B cell (primary cell): ENCODE data around the gene ERVK3-1. TPM values are rescaled to one million over a fixed set of nuclear protein-coding genes. Genes with fewer than 3 reads are reported as not detected.

Source experiments
- ATAC-seq: fragments of 200-7000 bp; cut with Tn5 transposase; one replicate; pipeline ENCODE4 v1.10.0; 2021; ENCODE audit warnings: low read depth, mild to moderate bottlenecking, moderate number of reproducible peaks, moderate library complexity
- CTCF ChIA-PET: fragments of 350-600 bp; sonication (Branson Sonifier 250); formaldehyde crosslinking; loops from one replicate; lab custom pipeline; 2021; ENCODE audit warnings: antibody characterized with exemption, inconsistent platforms; lab: Charles Lee
- POLR2A ChIA-PET: fragments of 350-600 bp; sonication (Branson Sonifier 250); formaldehyde crosslinking; loops from one replicate; lab custom pipeline; 2021; ENCODE audit warnings: antibody characterized with exemption; lab: Charles Lee
- DNase-seq: peaks from one replicate; pipeline ENCODE4 v3.0.0; 2013
- H2AFZ ChIP-seq: 2 replicates; pipeline ENCODE4 v1.6.1; 2012; ENCODE audit warnings: mild to moderate bottlenecking, low read depth, low read length; ENCODE audit not compliant: insufficient read depth, poor library complexity, severe bottlenecking
- H3K27ac ChIP-seq, 2 donors: 1 replicate in 1 of 2; 2 replicates in 1 of 2; pipeline ENCODE4 v1.5.1; 2012 to 2013; ENCODE audit warnings: low read length in 2 of 2, mild to moderate bottlenecking in 2 of 2, moderate library complexity in 1 of 2
- H3K27me3 ChIP-seq, 4 experiments: fragments of 200-600 bp in 1 of 4; sonication (generic) in 1 of 4; replicated peaks in 1 of 4; 1 replicate in 2 of 4; 2 replicates in 2 of 4; pipeline versions ENCODE4 v1.6.1 to v1.7.0; 2013 to 2016; ENCODE audit warnings: low read length in 3 of 4, mild to moderate bottlenecking in 2 of 4, mixed read lengths in 1 of 4, moderate library complexity in 1 of 4; ENCODE audit not compliant: insufficient read depth in 4 of 4, control insufficient read depth in 3 of 4; ENCODE audit errors: control extremely low read depth in 1 of 4
- H3K36me3 ChIP-seq, 2 experiments: replicated peaks in 1 of 2; 1 replicate in 1 of 2; 2 replicates in 1 of 2; pipeline versions ENCODE4 v1.6.1 to v1.7.1; 2013; ENCODE audit warnings: low read length in 1 of 2; ENCODE audit not compliant: insufficient read depth in 2 of 2, control insufficient read depth in 1 of 2; ENCODE audit errors: control extremely low read depth in 1 of 2, extremely low read depth in 1 of 2
- H3K4me1 ChIP-seq, 2 donors: fragments of 200-600 bp in 1 of 2; sonication (generic) in 1 of 2; 1 replicate in 1 of 2; 2 replicates in 1 of 2; pipeline versions ENCODE4 v1.5.1 to v1.6.1; 2013 to 2017; ENCODE audit warnings: low read length in 2 of 2; ENCODE audit not compliant: control insufficient read depth in 2 of 2, insufficient read depth in 2 of 2
- H3K4me2 ChIP-seq: replicated peaks from 2 replicates; pipeline ENCODE3; 2012; ENCODE audit warnings: mild to moderate bottlenecking, low read depth, low read length; ENCODE audit not compliant: poor library complexity, severe bottlenecking
- H3K4me3 ChIP-seq, 5 experiments: fragments of 200-600 bp in 1 of 5; sonication (generic) in 1 of 5; 1 replicate in 3 of 5; 2 replicates in 2 of 5; pipeline versions ENCODE4 v1.5.1 to v1.7.0; 2011 to 2016; ENCODE audit warnings: low read length in 4 of 5, mild to moderate bottlenecking in 4 of 5, low read depth in 2 of 5, control low read depth in 1 of 5, moderate library complexity in 1 of 5; ENCODE audit not compliant: insufficient read depth in 1 of 5; ENCODE audit errors: control extremely low read depth in 1 of 5, extremely low read depth in 1 of 5
- H3K79me2 ChIP-seq: fragments of 200-600 bp; sonication (generic); one replicate; pipeline ENCODE4 v1.6.0; 2016; ENCODE audit warnings: low read length; ENCODE audit not compliant: control insufficient read depth, insufficient read depth
- H3K9ac ChIP-seq: fragments of 200-600 bp; sonication (generic); 2 replicates; pipeline ENCODE4 v1.6.1; 2017; ENCODE audit warnings: mild to moderate bottlenecking, low read length, moderate library complexity
- H3K9me3 ChIP-seq, 3 donors: one replicate each; pipeline versions ENCODE4 v1.6.1 to v1.7.1; 2013; ENCODE audit warnings: low read length in 2 of 3; ENCODE audit not compliant: control insufficient read depth in 2 of 3, insufficient read depth in 1 of 3; ENCODE audit errors: control extremely low read depth in 1 of 3
- H4K20me1 ChIP-seq: 2 replicates; pipeline ENCODE4 v1.6.0; 2012; ENCODE audit warnings: mild to moderate bottlenecking, low read length; ENCODE audit not compliant: insufficient read depth, control insufficient read depth, poor library complexity, severe bottlenecking
- H3K27ac Mint-ChIP-seq: one replicate; pipeline ENCODE4 v1.8.0; 2021; ENCODE audit warnings: mixed read lengths
- H3K27me3 Mint-ChIP-seq: one replicate; pipeline ENCODE4 v1.8.0; 2021; ENCODE audit warnings: mixed read lengths
- H3K4me1 Mint-ChIP-seq: one replicate; pipeline ENCODE4 v1.8.0; 2021; ENCODE audit warnings: mixed read lengths
- H3K4me3 Mint-ChIP-seq: one replicate; pipeline ENCODE4 v1.8.0; 2021; ENCODE audit warnings: mixed read lengths
- H3K9me3 Mint-ChIP-seq: one replicate; pipeline ENCODE4 v1.8.0; 2022; ENCODE audit warnings: mixed read lengths; ENCODE audit not compliant: insufficient read depth
- CTCF ChIP-seq: fragments of 200-600 bp; IDR thresholded peaks from one replicate; pipeline ENCODE4 v1.8.0; 2022; ENCODE audit warnings: antibody characterized with exemption, mild to moderate bottlenecking
- EZH2 ChIP-seq: IDR thresholded peaks from 2 replicates; pipeline ENCODE4 v1.6.1; 2012; ENCODE audit warnings: borderline replicate concordance, low read depth, mild to moderate bottlenecking, moderate library complexity, low read length; ENCODE audit not compliant: insufficient read depth, poor library complexity, severe bottlenecking
- WGBS: methylation state at CpG from one replicate; pipeline ENCODE4 v1.1.5; 2013; ENCODE audit warnings: missing lambda C conversion rate; ENCODE audit not compliant: insufficient coverage; 5-methylcytosine and 5-hydroxymethylcytosine counted together
- intact Hi-C: fragments of 100-400 bp; cut with micrococcal nuclease; formaldehyde crosslinking; loops from one replicate; pipeline ENCODE4 v1.10.0; 2022
- polyA plus RNA-seq: library from polyadenylated mRNA; depleted of rRNA; stranded (reverse); fragments of >200 nt; gene quantifications from 2 replicates; pipeline ENCODE4 v1.2.3, GENCODE V29; 2012
- total RNA-seq, 2 donors: library from RNA; stranded (reverse); fragments of 120-200 nt in 1 of 2; gene quantifications; 1 replicate in 1 of 2; 2 replicates in 1 of 2; pipeline versions ENCODE4 v1.2.3 to v1.2.4, GENCODE V29; 2013 to 2022

The ERVK3-1 gene
- total and polyA plus RNA-seq, 2 donors (not counting 1 experiment from before 2014, with no cell fraction given) = 79.0 to 80.7 TPM

DNA sequence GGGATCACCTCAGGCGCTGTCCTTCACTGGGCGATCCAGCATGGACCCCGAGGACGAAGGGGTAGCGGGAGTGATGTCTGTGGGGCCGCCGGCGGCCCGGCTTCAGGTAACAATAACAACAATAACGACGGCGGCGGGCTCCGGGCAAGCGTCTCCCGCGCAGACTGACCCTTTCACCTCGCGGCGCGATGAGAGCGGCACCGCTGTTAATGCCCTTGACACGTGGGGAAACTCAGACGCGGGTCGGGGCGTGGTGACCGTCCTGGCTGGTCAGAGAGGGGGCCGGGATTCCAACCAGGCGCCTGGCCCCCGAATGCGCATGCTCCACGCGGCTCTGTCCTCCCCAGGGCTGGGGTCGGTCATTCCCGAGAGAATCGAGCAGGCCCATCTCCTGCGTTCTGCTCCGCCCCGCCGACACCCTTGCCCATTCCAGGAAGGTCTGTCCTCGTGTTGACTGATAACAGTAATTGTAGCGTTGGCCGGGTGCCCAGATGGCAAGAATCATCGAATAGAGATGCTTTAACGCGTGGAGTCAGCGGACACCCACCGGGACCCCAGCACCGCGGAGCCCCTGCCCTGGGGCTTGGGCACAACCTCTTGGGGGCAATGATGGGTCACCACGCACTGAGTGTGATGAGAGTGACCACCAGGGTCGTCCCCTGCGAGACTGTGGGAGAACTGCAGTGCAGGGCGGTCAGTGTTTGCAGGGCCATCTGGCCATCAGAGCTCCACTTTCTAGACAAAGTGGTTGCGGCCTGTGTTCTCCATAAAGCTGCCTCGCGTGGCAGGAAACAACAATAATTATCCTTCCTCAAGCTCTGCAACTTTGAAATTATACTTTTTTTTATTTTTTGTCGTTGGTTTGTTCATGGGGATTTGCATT lies 25.9 kb upstream of the ERVK3-1 start:
- H3K79me2 ChIP-seq = peaks cover 40% of the 10 kb centered on the region
- peak overlapping the region; percentile 100 for H2AFZ ChIP-seq
- H3K27me3 Mint-ChIP-seq = no peaks in the 10 kb centered on the region
- H3K27ac Mint-ChIP-seq = peak overlapping the region; percentile 93
- H3K4me1 Mint-ChIP-seq = peaks cover 38% of the 10 kb centered on the region
- H3K27ac ChIP-seq = peak overlapping the region; percentile 73 to 86
- intact Hi-C loops = no loop called here
- WGBS = 3% methylated on average over 56 of the region's 60 CpGs
- H3K4me1 ChIP-seq = peaks cover 13 to 19% of the 10 kb centered on the region in 2 donors
- peaks cover 0 to 20% (median 2%) of the 10 kb centered on the region in 3 donors for H3K9me3 ChIP-seq
- DNase-seq (no peak), ATAC-seq (no peak)
- no peaks in the 10 kb centered on the region for H3K9me3 Mint-ChIP-seq
- peak overlapping the region; percentile 99 for H3K9ac ChIP-seq
- peaks cover 1 to 2% of the 10 kb centered on the region in 2 experiments for H3K36me3 ChIP-seq
- ChIA-PET POLR2A (interaction anchor here (0.5 to 1.5 kb wide), 11 partner anchors 8 to 552 kb away, joined by 3 to 9 read pairs (median 3); partner anchors contain the start of genes CHMP2A, ERVK3-1, ZNF274 and ZNF497), CTCF (interaction anchor here (0.7 kb wide), 2 partner anchors 47 to 155 kb away, joined by 3 read pairs; partner anchors contain the start of gene ZSCAN22)
- H4K20me1 ChIP-seq = no peaks in the 10 kb centered on the region
- no peaks in the 10 kb centered on the region for H3K27me3 ChIP-seq
- H3K4me2 ChIP-seq = peak overlapping the region; percentile 95
- peak overlapping the region; percentile 59 to 98 (median 95) for H3K4me3 ChIP-seq
- peak overlapping the region; percentile 91 for H3K4me3 Mint-ChIP-seq
- TF ChIP-seq EZH2 (no peak), CTCF (no peak)

GRCh38 chr19:58279925-58280316 lies 25.3 kb upstream of the ERVK3-1 start:
- Histone ChIP-seq H3K4me1 (peaks cover 13 to 19% of the 10 kb centered on the region in 2 donors), H3K9me3 (peaks cover 0 to 18% (median 0%) of the 10 kb centered on the region in 3 donors), H3K36me3 (peaks cover 1 to 2% of the 10 kb centered on the region in 2 experiments), H2AFZ (peak overlapping the region; percentile 100), H3K9ac (peak overlapping the region; percentile 99), H3K79me2 (peaks cover 44% of the 10 kb centered on the region), H3K4me2 (peak overlapping the region; percentile 95), H4K20me1 (no peaks in the 10 kb centered on the region), H3K4me3 (peak overlapping the region in 1 of 5 experiments; percentile 72), H3K27me3 (no peaks in the 10 kb centered on the region), H3K27ac (no peak overlapping the region)
- Mint-ChIP-seq H3K27ac (peak overlapping the region; percentile 93), H3K27me3 (no peaks in the 10 kb centered on the region), H3K4me1 (peaks cover 38% of the 10 kb centered on the region), H3K9me3 (no peaks in the 10 kb centered on the region), H3K4me3 (peak overlapping the region; percentile 91)
- no peak for ATAC-seq
- no peak for TF ChIP-seq EZH2
- no peak for TF ChIP-seq CTCF
- POLR2A ChIA-PET = interaction anchor here (0.5 to 1.3 kb wide), 3 partner anchors 25 to 214 kb away, joined by 3 to 7 read pairs (median 3); no protein-coding TSS in a partner anchor
- intact Hi-C loops = no loop called here
- CTCF ChIA-PET = interaction anchor here (0.7 kb wide), 2 partner anchors 47 to 154 kb away, joined by 3 read pairs; partner anchors contain the start of gene ZSCAN22
- DNase-seq = no peak
- 85% methylated on average over 4 of the region's 4 CpGs for WGBS
